ENCODE results near the gene ELN.
"Not testable (repeated sequence)": the region's sequence is repeated elsewhere in the genome, so short reads cannot be mapped to it uniquely, and the experiment has no call there.

The ELN gene

DNA sequence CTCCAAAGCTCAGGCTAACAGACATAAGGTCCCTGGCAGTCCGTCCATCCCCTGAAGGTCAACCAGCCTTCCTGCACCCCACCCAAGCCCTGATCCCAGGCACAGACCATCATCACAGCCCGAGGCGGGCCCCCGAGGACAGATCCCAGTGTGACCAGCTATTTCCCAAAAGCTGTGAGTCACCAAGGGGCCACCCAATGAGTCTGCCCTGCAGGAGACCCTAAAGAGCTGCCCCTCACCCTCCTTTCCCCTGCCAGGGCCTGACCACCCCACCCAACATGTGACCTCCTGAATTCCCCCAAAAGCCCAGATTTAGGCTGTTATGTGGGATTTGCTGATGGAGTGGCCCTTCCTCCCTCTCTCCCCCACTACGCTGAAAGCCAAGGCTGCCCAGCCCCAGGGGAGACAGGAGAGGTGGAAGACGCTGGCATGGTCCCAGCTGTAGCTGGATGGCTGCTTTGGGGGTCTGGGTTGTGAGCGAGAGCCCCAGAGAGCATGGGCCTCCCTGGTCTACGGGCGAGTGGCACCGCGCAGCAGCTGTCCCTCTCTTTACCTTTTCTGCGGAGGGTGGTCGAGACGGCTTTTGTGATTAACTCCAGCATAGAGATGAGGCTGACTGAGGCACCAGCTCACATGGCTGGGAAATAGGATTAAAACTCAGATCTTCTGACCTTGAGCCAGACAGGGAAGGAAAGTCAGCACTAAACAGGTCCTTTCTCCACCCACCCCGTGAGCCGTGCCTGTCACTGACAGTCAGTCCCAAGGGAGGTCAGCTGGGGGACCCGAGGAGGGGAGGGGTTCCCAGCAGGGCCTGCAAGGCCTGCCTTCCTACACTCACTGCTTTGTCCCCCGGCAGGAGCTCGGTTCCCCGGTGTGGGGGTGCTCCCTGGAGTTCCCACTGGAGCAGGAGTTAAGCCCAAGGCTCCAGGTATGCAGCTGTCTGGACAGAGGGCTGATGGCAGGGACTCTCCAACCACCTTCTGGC lies 16.7 kb downstream of the ELN start:
- no peak for DNase-seq

- DNase-seq: not testable (repeated sequence)
Measured at GRCh38 chr7:74046581-74046980, 18.6 kb downstream of the ELN start.

- no peak for DNase-seq
Measured at GRCh38 chr7:74047804-74048380, 19.9 kb downstream of the ELN start.

DNA sequence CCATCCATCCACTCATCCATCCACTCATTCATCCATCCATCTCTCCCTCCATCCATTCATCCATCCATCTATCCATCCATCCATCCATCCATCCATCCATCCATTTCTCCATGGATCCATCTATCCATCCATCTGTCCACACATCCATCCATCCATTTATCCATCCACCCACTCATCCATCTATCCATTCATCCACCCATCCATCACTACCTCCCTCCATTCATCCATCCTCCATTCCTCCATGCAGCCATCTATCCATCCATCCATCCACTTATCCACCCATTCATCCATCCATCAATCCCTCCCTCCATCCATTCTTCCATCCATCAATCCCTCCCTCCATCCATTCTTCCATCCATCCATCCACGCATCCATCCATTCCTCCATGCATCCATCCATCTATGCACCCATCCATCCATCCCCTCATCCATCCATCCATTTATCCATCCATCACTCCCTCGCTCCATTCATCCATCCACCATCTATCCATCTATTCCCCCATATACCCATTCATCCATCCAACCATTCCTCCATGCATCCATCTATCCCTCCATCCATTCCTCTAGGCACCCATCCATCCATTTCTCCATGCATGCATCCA lies 21.1 kb downstream of the ELN start:
- no peak for DNase-seq

DNA sequence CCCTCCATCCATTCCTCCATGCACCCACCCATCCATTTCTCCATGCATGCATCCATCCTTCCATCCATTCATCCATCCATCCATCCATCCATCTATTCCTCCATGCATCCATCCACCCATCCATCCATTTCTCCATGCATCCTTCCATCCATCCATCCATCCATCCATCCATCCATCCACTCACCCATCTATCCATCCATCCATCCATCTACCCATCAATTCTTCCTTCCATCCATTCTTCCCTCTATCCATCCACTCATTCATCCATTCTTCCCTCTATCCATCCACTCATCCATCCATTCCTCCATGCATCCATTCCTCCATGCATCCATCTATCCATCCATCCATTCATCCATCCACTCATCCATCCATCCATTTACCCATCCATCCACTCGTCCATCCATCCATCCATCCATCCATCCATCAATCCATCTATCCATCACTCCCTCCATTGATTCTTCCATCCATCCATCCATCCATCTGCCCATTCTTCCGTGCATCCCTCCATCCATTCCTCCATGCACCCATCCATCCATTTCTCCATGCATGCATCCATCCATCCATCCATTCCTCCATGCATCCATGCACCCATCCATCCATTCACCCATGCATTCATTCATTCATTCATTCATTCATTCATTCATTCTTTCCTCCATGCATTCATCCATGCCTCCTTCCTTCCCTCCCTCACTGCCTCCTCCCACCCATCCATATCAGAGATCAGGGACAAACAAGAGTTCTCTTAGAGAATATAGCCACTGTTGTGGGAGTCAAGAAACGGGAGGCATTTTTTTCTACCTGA lies 22.2 kb downstream of the ELN start:
- DNase-seq: no peak

DNA sequence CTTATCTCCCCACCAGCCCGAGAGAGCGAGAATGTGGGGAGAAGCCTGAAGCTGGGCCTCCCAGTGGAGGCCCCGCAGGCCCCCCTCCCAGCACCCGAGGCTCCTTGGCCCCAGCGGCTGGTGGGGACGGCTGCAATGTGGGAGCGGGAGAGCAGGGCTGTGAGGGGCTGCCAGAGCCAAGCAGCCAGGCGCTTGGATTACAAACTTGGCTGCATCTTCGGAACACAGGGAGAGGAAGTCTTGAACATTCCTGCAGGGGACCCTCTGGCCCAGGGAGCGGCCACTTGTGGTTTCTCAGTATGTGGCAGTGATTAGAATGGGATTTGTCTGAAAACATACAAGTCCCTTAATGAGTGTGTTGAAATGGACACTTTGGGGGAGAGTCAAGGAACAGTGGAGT lies 23.2 kb downstream of the ELN start:
- peak; percentile 36 for DNase-seq

GRCh38 chr7:74051629-74052410 lies 23.8 kb downstream of the ELN start:
- no peak for DNase-seq

- DNase-seq: no peak
Measured at GRCh38 chr7:74052628-74053027, 24.7 kb downstream of the ELN start.

DNA sequence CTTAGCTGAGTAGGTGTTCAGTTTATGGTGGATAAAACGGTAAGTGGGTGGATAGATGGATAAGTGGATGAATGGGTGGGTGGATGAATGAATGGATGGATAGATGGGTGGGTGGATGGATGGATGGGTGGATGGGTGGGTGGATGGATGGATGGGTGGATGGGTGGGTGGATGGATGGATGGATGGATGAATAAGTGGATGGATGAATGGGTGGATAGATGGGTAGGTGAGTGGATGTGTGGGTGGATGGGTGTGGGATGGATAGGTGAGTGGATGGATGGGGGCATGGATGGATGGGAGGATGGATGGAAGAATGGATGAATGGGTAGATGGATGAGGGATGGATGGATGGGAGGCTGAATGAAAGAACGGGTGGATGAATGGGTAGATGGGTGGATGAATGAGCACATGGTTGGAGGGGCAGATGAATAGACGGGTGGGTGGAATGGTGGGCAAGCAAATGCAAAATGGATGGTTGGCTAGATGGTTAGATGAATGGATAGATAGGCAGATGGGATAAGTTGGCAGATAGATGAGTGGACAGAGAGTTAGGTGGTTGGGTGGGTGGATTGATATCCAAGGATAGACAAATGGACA lies 25.7 kb downstream of the ELN start:
- no peak for DNase-seq

DNA sequence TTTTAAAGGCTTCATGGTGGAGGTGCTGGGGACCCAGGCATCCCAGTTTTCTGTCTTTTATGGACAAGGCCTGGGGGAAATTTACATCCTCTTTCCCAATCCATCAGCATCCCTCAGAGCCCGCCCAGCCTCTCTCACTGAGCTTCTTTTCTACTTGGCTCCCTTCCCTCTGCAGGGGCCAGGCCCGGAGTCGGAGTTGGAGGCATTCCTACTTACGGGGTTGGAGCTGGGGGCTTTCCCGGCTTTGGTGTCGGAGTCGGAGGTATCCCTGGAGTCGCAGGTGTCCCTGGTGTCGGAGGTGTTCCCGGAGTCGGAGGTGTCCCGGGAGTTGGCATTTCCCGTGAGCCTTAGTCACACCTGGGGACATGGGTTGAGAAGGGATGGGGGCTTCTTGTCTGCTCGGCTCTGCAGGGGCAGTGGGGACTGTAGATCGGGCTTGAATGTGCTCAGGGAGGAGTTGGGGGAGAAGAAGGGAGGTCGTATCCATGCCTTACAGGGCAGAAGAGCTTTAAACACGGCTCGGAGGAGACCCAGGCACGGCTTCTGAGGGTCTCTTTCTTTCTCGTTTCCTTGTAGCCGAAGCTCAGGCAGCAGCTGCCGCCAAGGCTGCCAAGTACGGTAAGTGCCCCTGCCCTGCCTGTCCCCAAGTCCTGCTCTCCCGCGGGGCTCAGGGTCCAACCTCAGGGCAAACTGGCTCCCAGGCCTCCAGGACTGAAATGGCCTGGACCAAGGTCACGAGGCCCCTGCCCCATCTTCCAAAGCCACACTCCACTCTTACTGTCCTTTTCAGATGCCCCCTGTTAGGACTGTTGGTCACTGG lies 28.3 kb downstream of the ELN start:
- no peak for DNase-seq

GRCh38 chr7:74057216-74057925 lies 29.4 kb downstream of the ELN start:
- DNase-seq: no peak

DNA sequence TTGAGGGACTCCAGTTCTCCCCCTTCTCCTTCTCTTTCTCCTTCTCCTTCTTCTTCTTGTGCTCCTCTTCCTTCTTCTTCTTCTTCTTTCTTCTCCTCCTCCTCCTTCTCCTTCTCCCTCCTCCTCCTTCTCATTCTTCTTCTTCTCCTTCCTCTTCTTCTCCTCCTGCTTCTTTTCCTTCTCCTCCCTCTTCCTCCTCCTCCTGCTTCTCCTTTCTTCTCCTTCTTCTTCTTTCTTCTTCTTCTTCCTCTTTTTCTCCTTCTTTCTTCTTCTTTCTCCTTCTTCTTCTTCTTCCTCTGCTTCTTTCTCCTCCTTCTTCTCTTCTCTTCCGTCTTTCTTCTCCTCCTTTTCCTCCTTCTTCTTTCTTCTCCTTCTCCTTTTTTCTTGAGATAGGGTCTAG lies 30.0 kb downstream of the ELN start:
- no peak for DNase-seq

GRCh38 chr7:74058486-74058885 lies 30.5 kb downstream of the ELN start:
- no peak for DNase-seq

GRCh38 chr7:74059037-74059436 lies 31.1 kb downstream of the ELN start:
- no peak for DNase-seq

DNA sequence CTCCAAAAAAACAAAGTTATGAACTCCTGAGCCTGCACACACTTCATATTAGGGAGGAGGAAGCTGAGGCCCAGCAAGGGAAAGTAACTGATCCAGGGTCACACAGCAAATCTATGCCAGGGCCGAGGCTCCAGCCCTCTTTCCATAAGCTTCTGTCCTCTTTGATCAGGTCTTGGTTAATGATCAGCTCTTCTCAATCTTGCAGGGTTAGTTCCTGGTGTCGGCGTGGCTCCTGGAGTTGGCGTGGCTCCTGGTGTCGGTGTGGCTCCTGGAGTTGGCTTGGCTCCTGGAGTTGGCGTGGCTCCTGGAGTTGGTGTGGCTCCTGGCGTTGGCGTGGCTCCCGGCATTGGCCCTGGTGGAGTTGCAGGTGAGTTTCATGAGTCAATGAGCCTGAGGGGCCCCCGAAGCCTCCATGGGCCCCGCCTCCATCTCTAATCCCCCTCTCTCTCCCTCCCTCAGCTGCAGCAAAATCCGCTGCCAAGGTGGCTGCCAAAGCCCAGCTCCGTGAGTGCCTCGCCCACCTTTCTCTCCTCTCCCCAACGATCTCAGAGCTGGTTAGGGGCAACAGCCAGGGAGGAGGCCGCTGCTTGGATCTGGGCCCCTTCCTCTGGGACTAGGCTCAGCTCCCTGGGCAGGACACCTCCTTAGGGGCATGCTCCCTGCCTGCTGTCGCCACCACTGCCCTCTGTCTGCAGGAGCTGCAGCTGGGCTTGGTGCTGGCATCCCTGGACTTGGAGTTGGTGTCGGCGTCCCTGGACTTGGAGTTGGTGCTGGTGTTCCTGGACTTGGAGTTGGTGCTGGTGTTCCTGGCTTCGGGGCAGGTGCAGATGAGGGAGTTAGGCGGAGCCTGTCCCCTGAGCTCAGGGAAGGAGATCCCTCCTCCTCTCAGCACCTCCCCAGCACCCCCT lies 32.0 kb downstream of the ELN start:
- no peak for DNase-seq

- peak; percentile 93 for DNase-seq
Measured at GRCh38 chr7:74061840-74062539, 34.0 kb downstream of the ELN start.

DNA sequence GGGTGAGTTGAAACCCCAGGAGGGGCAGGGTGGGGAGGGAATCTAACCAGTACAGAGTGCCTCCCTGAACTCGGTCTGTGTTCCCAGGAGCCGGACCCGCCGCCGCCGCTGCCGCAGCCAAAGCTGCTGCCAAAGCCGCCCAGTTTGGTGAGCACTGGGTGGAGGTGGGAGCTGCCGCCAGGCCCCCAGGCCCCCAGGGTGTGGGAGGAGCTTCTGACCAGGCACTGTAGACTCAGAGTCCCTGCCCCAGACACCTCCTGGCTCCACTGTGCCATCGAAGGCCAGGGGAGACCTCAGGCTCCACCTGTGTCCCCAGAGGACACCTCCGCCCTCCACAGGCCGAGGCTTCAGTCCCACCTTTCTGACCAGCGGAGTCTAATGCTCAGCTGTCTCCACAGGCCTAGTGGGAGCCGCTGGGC lies 35.3 kb downstream of the ELN start:
- no peak for DNase-seq

DNA sequence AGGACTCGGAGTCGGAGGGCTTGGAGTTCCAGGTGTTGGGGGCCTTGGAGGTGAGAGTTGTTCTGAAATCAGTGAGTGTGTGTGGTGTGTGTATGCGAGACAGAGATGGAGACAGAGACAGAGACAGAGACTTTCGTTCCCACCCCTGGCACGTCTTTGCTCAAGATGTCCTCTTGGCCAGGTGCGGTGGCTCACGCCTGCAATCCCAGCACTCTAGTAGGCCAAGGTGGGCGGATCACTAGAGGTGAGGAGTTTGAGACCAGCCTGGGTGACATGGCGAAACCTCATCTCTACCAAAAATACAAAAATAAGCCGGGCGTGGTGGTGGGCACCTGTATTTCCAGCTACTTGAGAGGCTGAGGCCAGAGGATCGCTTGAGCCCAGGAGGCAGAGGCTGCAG lies 35.7 kb downstream of the ELN start:
- DNase-seq: no peak

DNA sequence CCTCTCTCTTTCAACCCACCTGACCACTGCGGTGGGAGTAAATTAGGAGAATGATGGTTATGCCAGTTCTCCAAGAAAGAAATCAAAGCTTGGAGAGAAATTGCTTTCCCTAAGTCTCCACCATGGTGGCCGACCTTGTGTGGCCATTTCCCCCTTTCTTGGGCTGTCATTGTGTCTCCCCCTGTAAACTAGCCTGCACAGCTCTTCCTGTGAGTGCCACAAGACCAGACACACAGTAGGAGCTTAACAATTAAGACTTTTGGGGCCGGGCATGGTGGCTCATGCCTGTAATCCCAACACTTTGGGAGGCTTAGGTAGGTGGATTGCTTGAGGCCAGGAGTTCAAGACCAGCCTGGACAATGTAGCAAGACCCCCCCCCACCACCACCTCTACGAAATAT lies 36.7 kb downstream of the ELN start:
- no peak for DNase-seq

All from fibroblast of skin of right biceps (primary cell).